Vagina (tissue), 2 donors: ENCODE measurements around the gene CAMK2B.

Experiments
- POLR2A ChIP-seq, 2 donors: fragments of 450-650 bp; IDR thresholded peaks; one replicate each; pipeline ENCODE4 v1.6.1; 2017; ENCODE audit warnings: antibody characterized with exemption in 2 of 2, mild to moderate bottlenecking in 2 of 2, moderate library complexity in 2 of 2
- TF ChIP-seq, protein P1 (sequence below), 3 experiments: fragments of 450-650 bp in 2 of 3; fragments of 200-600 bp in 1 of 3; sonication (generic) in 1 of 3; IDR thresholded peaks; one replicate each; pipeline ENCODE4 v1.5.1; 2017 to 2019; ENCODE audit warnings: antibody characterized with exemption in 3 of 3, mild to moderate bottlenecking in 2 of 3, moderate library complexity in 2 of 3

DNA sequence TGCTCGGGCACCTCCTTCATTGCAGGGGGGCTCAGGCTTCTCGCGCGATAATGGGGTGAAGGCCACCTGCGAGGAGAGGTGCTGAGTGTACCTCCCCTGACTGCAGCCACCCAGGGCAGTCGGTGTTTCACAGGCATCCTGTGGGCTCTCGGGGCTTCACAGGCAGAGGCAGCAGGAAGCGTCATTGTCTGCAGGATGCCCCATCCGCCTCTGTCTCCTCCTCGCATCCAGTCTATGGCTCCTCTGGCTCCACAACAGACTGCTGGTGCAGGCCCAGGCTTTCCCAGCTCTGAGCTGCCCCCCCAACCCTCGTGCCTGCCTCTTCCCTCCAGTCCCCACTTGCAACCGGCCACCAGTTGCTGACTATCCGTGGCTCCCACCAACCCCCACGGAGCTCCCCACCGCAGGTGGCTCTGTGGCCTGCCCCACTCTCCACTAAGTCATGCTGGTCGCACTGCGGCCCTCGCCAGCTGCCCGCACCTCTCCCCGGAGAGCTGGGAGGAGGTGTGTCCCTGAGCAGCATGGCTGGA lies 36.5 kb downstream of the CAMK2B start:
- TF ChIP-seq, protein P1, sequence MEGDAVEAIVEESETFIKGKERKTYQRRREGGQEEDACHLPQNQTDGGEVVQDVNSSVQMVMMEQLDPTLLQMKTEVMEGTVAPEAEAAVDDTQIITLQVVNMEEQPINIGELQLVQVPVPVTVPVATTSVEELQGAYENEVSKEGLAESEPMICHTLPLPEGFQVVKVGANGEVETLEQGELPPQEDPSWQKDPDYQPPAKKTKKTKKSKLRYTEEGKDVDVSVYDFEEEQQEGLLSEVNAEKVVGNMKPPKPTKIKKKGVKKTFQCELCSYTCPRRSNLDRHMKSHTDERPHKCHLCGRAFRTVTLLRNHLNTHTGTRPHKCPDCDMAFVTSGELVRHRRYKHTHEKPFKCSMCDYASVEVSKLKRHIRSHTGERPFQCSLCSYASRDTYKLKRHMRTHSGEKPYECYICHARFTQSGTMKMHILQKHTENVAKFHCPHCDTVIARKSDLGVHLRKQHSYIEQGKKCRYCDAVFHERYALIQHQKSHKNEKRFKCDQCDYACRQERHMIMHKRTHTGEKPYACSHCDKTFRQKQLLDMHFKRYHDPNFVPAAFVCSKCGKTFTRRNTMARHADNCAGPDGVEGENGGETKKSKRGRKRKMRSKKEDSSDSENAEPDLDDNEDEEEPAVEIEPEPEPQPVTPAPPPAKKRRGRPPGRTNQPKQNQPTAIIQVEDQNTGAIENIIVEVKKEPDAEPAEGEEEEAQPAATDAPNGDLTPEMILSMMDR (IDR thresholded peaks at IDR 0.05): no peak
- no peak for TF ChIP-seq POLR2A (IDR thresholded peaks at IDR 0.05)
